H4 (cell line): ENCODE results near the gene NOTCH3. TPM values are rescaled to one million over a fixed set of nuclear protein-coding genes. Genes with fewer than 3 reads are reported as not detected.

Experiments used
- DNase-seq: peaks from one replicate; pipeline ENCODE4 v3.0.0-alpha.2; 2015; ENCODE audit warnings: low spot score
- total RNA-seq: library from RNA; depleted of rRNA; stranded (reverse); fragments of >200 nt; shearing (Covaris generic); gene quantifications from 2 replicates; pipeline ENCODE4 v1.2.3, GENCODE V29; 2014

NOTCH3 gene
- total RNA-seq, 1 experiment from 2014 or later, result 1.1 TPM

- peak; percentile 43 for DNase-seq
These were observed 39.5 kb downstream of the NOTCH3 start for GRCh38 chr19:15161028-15161984.

GRCh38 chr19:15159251-15159650 is 41.5 kb downstream of the NOTCH3 start:
- DNase-seq, result no peak

DNA sequence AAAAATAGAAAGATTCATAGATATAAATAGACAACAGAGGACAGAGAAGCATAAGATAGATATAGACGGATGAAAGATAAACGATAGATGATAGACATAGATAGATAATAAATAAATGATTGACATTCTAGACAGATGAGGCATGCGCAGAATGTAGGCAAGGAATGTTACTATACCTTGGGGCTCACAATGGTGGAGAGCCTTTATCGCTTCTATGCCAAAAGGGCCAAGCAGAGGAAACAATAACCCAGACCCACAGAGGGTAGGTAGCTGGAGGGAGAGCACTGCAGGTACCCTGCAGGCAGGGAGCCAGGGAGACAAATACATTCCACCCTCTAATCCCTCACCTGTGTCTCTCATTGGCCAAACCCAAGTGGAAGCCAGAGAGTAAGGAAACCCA is 44.4 kb downstream of the NOTCH3 start:
- no peak for DNase-seq

DNA sequence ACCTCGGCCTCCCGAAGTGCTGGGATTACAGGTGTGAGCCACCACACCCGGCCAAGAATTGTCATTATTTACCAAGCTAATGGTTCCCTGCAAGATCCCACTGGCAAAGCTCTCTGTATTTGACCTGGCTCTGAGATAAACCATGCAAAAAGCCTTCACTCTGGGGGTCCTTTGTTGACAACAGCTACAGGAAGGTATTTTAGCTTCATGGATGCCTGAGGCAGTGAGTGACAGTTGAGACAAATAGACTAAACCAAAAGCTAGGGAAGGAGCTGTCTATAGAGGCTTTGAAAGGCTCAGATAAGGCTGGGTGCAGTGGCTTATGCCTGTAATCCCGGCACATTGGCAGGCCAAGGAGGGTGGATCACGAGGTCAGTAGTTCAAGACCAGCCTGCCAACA is 45.5 kb downstream of the NOTCH3 start:
- DNase-seq, result no peak

- peak; percentile 57 for DNase-seq
These were observed 46.7 kb downstream of the NOTCH3 start for GRCh38 chr19:15154002-15154612.

DNA sequence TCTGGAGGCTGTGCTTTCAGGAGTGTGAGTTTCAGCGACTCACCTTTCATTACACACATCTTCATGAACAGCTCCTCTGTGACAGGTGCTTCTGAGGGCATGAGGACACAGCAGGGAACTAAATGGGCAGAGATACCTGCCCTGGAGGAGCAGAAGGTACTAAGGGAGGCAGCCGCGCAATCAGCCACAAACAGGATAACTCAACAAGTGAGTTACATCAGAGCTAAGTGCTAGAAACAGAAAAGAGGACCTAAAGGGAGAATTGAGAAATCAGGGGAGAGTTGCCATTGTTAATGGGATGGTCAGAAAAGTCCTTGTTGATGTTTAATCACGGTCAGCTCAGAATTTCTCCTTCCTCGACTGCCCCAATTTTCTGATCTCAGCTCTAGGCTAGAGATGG is 51.1 kb downstream of the NOTCH3 start:
- no peak for DNase-seq

DNA sequence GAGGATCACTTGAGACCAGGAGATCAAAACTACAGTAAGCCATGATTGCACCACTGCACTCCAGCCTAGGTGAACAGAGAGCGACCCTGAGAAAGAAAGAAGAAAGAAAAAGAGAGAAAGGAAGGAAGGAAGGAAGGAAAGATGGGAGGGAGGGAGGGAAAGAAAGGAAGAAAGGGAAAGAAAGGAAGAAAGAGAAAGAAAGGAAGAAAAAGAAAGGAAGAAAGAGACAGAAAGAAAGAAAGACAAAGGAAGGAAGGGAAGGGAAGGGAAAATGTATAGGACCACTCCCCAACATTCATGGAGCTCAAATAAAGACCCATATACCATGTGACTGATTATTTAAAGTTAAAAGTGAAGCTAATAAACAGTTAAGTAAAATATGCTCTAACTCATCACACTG is 53.7 kb downstream of the NOTCH3 start:
- no peak for DNase-seq

GRCh38 chr19:15144046-15144646 is 56.6 kb downstream of the NOTCH3 start:
- no peak for DNase-seq

DNA sequence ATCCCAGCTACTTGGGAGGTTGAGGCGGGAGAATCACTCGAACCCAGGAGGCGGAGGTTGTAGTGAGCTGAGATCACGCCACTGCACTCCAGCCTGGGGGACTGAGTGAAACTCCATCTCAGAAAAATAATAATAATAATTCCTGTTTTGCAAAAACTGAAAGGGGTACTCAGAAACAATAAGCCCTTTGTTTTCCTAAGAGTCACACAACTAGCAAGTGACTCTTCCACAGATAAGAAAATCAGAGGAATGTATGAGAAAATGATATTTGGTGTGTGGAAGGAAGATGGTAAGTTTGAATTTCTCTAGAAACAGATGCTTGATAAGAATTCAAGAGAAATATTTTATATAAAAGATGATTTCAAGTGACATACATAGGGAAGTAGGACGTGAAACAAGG is 58.5 kb downstream of the NOTCH3 start:
- no peak for DNase-seq

- DNase-seq, result no peak
These were observed 59.7 kb downstream of the NOTCH3 start for GRCh38 chr19:15141143-15141542.

GRCh38 chr19:15138427-15138826 is 62.4 kb downstream of the NOTCH3 start:
- DNase-seq, result no peak

GRCh38 chr19:15137777-15138176 is 63.0 kb downstream of the NOTCH3 start:
- DNase-seq, result no peak

DNA sequence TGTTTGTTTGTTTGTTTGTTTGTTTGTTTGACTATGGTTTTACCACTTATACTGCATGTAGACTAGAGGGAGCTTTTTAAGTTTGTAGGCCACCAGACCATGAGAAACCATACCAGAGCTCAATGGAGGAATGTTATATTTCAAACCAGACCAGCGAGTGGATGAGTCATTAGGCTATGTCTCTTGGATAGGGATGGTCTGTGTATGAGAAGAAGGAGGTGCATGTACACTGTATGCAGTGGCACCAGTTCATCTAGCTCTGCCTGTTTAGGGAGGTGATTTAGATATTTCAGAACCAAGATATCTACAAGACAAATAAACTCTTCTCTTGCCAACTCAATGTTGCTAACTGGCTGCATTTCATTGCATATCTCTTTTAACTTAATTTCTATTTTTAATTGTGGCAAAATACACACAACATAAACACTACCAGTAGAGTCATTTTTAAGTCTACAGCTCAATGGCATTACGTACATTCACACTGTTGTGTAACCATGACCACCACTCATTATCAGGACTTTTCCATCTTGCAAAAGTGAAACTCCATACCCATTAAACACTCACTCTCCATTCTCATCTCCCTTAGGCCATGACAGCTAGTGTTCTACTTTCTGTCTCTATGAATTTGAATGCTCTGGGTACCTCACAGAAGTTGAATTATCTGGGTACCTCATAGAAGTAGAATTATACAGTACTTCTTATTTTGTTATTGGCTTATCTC is 64.4 kb downstream of the NOTCH3 start:
- DNase-seq, result no peak

- DNase-seq, result no peak
These were observed 70.8 kb downstream of the NOTCH3 start for GRCh38 chr19:15129856-15130585.

- DNase-seq, result no peak
These were observed 72.5 kb downstream of the NOTCH3 start for GRCh38 chr19:15128162-15128770.

DNA sequence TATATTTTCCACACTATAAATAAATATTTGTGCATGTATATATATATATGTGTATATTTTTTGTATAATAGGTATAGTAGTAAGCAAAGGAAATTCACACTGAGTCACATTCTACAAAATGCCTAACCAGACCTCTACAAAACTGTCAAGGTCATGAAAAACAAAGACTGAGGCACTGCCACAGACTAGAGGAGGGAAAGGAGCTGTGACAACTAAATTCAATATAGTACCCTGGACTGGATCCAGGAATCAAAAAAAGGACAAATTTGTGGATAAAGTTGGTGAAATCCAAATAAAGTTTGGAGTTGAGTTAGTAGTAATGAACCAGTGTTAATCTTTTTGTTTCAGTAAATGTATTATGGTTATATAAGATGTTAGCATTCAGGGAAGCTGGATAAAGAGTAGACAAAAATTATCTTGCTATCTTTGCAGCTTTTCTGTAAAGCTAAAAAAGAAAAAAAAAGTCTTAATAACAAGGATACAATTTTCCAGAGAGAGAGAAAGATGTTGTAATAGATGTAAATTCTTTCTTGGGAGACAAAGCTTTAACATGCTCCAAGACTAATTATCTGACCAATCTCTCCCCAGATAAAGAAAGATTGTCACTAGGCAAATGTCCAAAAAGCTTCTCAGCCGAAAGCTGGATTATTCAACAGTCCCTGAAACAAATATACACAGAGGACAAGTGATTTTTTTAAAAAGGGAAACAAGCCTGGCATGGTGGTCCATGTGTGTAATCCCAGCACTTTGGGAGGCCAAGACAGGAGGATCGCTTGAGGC is 74.5 kb downstream of the NOTCH3 start:
- DNase-seq, result no peak

GRCh38 chr19:15125232-15126067 is 75.3 kb downstream of the NOTCH3 start:
- peak; percentile 99 for DNase-seq

- DNase-seq, result no peak
These were observed 76.1 kb downstream of the NOTCH3 start for GRCh38 chr19:15124572-15125231.

GRCh38 chr19:15123900-15124299 is 76.9 kb downstream of the NOTCH3 start:
- DNase-seq, result no peak
